SK-N-MC (cell line): Measurements from ENCODE around the gene CYTH1.

Experiments
- EZH2 ChIP-seq: fragments of 200-600 bp; sonication (generic); IDR thresholded peaks from one replicate; pipeline ENCODE4 v1.6.1; 2017; ENCODE audit warnings: antibody characterized with exemption
- FOXP2 ChIP-seq: optimal IDR thresholded peaks from 2 replicates; pipeline ENCODE3; 2011; ENCODE audit warnings: mild to moderate bottlenecking, moderate library complexity; ENCODE audit not compliant: insufficient read depth; ENCODE audit errors: extremely low read length, control extremely low read depth
- POLR2AphosphoS5 ChIP-seq: IDR thresholded peaks from 2 replicates; pipeline ENCODE4 v1.6.1; 2012; ENCODE audit warnings: mild to moderate bottlenecking, low read depth, low read length, borderline replicate concordance

GRCh38 chr17:78705071-78705470, 77.0 kb downstream of the CYTH1 start:
- TF ChIP-seq EZH2 (no peak), POLR2AphosphoS5 (no peak), FOXP2 (no peak)
